Fibroblast of mammary gland (primary cell): ENCODE results near the gene NRDC.

Experiments used
- DNase-seq: peaks from one replicate; pipeline ENCODE4 v3.0.0-alpha.2; 2010; ENCODE audit warnings: low read depth
- H3K4me3 ChIP-seq: 2 replicates; pipeline ENCODE4 v1.5.1; 2011; ENCODE audit warnings: low read depth, mild to moderate bottlenecking, low read length, moderate library complexity; ENCODE audit not compliant: control insufficient read depth
- TF ChIP-seq, protein P1 (sequence below): conservative IDR thresholded peaks from 2 replicates; pipeline ENCODE4 v1.5.1; 2011; ENCODE audit warnings: low read depth, low read length, inconsistent platforms; ENCODE audit not compliant: control insufficient read depth, insufficient read depth

The NRDC gene

GRCh38 chr1:51760872-51761271, 117.7 kb downstream of the NRDC start:
- H3K4me3 ChIP-seq, result no peak overlapping the region
- no peak for DNase-seq
- TF ChIP-seq, protein P1, sequence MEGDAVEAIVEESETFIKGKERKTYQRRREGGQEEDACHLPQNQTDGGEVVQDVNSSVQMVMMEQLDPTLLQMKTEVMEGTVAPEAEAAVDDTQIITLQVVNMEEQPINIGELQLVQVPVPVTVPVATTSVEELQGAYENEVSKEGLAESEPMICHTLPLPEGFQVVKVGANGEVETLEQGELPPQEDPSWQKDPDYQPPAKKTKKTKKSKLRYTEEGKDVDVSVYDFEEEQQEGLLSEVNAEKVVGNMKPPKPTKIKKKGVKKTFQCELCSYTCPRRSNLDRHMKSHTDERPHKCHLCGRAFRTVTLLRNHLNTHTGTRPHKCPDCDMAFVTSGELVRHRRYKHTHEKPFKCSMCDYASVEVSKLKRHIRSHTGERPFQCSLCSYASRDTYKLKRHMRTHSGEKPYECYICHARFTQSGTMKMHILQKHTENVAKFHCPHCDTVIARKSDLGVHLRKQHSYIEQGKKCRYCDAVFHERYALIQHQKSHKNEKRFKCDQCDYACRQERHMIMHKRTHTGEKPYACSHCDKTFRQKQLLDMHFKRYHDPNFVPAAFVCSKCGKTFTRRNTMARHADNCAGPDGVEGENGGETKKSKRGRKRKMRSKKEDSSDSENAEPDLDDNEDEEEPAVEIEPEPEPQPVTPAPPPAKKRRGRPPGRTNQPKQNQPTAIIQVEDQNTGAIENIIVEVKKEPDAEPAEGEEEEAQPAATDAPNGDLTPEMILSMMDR, result no peak

DNA sequence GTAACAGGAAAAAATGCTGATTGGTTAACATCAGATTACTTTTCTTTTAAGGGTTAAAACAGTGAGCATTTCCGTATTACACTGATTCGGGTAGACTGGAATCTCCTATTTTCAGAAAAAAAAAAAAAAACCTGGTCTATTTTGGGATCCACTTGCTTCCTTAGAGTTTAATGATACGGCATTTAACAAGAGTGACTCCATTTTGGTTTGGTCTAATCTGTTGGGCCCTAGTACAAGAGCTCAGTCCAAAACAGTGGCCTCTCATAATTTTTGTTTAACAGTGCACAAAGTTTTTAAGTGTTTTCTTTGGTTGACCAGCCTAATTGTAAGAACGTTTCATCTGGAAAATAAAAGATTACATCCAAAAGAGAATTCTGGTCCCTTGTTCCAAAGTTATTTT, 120.2 kb downstream of the NRDC start:
- H3K4me3 ChIP-seq, result no peak overlapping the region
- TF ChIP-seq, protein P1, result no peak
- DNase-seq, result no peak

DNA sequence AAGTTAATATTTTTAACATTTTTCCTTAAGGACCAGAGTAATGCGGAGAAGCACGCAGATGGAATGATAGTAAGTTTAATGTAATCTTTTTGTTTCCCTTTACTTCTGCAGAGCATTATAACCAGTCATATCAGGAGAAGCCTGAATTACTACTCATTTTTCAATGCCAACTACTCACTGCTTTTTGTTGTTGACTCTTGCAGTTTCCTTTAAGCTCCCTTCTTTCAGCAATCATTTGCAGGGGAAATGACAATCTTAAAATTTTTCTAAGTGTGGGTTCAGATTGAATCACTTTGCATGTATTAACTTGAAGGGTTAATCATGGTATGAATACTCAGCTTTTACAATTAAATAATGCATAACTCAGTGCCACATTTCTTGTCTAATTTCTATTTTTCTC, 122.2 kb downstream of the NRDC start:
- no peak for DNase-seq
- no peak overlapping the region for H3K4me3 ChIP-seq
- TF ChIP-seq, protein P1, result no peak

- H3K4me3 ChIP-seq, result no peak overlapping the region
- TF ChIP-seq, protein P1, result no peak
- no peak for DNase-seq
Measured at GRCh38 chr1:51755437-51755836, 123.1 kb downstream of the NRDC start.

GRCh38 chr1:51754666-51755065, 123.9 kb downstream of the NRDC start:
- DNase-seq, result no peak
- TF ChIP-seq, protein P1, result no peak
- no peak overlapping the region for H3K4me3 ChIP-seq

- TF ChIP-seq, protein P1, result no peak
- no peak overlapping the region for H3K4me3 ChIP-seq
- DNase-seq, result no peak
Measured at GRCh38 chr1:51753969-51754368, 124.6 kb downstream of the NRDC start.
